NCI-H460 (cell line): ENCODE measurements around the gene DYSF. TPM values are rescaled to one million over a fixed set of nuclear protein-coding genes. Genes with fewer than 3 reads are reported as not detected.
A peak's percentile ranks its signal among the peaks of the same experiment; 100 is the strongest.

Experiments
- DNase-seq: peaks from one replicate; pipeline ENCODE4 v3.0.0-alpha.2; 2016; ENCODE audit warnings: low read depth; ENCODE audit errors: extremely low read depth
- total RNA-seq: library from RNA; depleted of rRNA; stranded (reverse); fragments of >200 nt; shearing (Covaris generic); gene quantifications from 2 replicates; pipeline ENCODE4 v1.2.3, GENCODE V29; 2014

DYSF gene
- total RNA-seq, 1 experiment from 2014 or later, result 3.4 TPM

- DNase-seq, result peak; percentile 36
Measured at GRCh38 chr2:71609958-71610357, 156.6 kb downstream of the DYSF start.

DNA sequence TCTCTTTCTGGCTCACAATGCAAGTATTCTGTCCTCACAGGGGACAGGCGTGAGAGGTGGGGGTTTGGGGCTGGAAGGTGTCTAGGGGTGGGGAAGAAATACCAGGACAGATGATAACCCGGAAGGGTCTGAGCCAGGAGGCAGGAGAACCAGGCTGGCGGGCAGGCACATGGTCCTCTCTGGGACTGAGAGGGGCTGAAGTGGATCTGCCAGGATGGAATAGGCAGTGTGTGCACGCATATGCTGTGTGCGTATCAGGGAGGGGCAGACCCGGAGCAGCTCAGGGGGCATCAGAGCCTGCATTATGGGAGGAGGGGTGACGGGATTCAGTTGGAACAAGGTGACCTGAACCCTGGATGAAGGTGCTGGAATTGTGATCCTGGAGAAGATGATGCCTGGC, 157.3 kb downstream of the DYSF start:
- DNase-seq, result no peak

- no peak for DNase-seq
Measured at GRCh38 chr2:71611247-71611646, 157.9 kb downstream of the DYSF start.

DNA sequence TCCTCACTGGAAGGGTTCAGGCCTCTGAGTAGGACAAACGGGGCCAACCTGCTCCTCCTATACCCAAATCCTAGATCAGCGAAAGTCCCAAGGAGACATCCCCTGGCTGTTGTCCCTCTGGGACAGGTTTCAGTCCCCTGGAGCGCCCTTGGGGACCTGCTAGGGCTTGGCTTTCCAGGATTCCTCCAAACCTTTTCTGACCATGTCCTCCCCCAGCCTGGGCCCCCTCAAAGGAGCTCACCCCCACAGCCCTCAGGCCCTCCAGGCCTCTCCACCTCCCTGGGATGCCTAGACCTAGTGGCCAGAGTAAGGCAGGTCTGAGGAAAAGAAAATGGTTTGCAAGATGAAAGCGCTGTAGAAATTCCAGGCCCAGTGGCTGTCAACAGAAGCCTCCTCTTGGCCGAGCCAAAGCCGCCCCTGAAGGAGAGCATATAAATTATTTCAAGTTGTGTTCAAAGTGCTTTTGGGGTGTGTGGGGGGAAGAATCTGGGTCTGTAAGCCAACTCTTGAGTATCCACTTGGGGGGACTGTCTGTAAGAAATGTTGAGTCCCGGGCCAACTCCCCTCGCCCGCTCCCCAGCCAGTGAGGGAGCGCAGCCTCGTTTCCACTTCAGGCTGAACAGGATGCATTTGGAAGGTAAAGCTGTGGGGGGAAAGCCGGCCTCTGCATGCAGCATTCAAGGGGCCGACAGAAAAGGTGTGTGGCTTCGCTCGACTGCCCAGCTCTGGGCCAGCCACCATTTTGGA, 158.6 kb downstream of the DYSF start:
- no peak for DNase-seq

- DNase-seq, result no peak
Measured at GRCh38 chr2:71612581-71613402, 159.4 kb downstream of the DYSF start.

- DNase-seq, result no peak
Measured at GRCh38 chr2:71613403-71613952, 160.1 kb downstream of the DYSF start.

- DNase-seq, result no peak
Measured at GRCh38 chr2:71613953-71614925, 160.9 kb downstream of the DYSF start.

- DNase-seq, result no peak
Measured at GRCh38 chr2:71614976-71615766, 161.8 kb downstream of the DYSF start.

DNA sequence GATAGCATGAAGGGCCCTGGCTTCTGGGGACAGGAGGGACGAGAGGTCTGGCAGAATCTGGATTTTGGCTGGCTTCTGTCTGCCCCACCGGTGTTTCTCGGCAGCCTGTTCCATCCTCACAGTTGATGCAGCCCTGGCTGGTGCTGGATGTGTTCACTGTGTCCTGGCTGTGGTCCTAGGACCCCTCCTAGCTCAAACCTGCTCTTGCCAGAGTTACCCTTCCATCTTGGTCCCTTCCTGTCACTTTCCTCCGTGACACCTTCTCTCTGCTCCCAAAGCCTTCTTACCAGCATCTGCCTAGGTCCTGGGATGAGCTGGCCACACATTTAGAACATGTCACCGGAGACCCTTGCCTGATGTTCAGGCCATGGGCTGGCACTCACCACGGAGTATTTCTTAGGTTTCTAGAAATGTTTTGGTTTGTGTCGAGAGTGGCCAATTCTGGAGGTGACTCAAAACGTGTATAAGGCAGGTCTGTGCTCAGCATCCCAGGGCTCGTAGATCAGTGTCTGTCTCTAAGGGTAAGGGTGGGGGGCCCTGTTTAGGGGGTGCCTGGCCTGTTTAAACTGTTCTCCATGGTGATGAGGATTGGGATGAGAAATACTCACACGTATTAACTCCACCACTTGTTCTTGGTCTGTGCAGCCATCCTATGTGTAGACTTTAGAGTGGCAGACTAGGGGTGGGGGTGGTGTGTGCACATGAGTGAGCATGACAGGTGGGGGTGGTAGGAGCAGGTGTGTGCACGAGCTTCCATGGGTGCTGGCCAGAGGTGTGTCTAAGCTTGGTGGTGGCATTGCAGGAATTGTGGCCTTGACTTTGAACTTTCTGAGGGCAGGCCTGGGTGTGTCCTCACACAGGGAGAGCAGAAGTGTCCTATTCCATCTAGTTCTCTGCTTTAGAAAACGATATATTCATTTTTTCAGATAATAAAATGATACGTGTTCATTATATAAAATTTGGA, 162.7 kb downstream of the DYSF start:
- no peak for DNase-seq

GRCh38 chr2:71617266-71617665, 163.9 kb downstream of the DYSF start:
- DNase-seq, result no peak

- no peak for DNase-seq
Measured at GRCh38 chr2:71618327-71619113, 165.2 kb downstream of the DYSF start.

- DNase-seq, result no peak
Measured at GRCh38 chr2:71619230-71619741, 165.9 kb downstream of the DYSF start.

GRCh38 chr2:71620116-71620515, 166.8 kb downstream of the DYSF start:
- no peak for DNase-seq

DNA sequence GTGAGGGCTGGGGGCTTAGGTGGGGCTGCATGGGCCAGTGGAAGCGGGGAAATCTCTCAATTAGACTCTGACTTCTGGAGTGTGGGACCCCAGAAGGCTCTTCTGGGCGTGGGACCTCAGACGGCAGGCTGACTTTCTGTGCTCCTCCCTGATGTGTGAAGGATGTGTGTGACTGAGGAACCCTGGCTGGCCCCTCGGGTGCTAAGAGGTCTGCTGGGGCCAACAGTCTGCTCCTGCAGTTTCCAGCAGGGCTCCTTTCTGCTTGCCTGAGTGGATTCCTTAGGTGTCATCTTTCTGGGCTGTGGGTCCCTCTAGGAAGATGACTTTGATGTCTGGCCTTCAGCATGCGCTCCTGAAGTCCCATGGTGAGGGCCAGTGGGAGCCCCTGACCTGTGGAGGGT, 167.5 kb downstream of the DYSF start:
- no peak for DNase-seq

DNA sequence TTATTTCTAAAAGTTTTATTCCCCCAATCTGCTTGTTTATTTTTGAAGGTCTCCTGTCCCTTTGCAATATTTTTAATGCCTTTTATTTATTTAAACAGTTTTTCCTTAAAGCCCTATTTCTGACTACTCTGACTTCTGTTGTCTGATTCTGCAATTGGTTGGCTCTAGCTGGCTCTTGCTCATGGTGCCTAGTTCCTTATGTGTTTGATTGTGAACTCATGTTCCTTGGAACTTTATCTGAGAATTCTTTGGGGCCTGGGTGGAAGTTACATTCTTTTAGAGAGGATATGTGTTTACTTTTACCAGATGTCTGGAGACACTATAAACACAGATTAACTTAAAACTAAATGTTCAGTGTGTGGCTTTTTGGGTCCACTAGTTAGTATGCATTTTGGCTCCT, 175.9 kb downstream of the DYSF start:
- DNase-seq, result no peak

GRCh38 chr2:71629771-71630453, 176.6 kb downstream of the DYSF start:
- no peak for DNase-seq
